ENCODE measurements around the gene LEO1. TPM values are rescaled to one million over a fixed set of nuclear protein-coding genes. Genes with fewer than 3 reads are reported as not detected.

The LEO1 gene
- total RNA-seq, 1 experiment from 2014 or later, result 28.4 TPM

GRCh38 chr15:52013151-52013791 is 41.7 kb upstream of the LEO1 start (continued):
- TF ChIP-seq ZSCAN18 (CRISPR knock-in tag; IDR thresholded peaks at IDR 0.05) (no peak), HMGA2 (CRISPR knock-in tag; IDR thresholded peaks at IDR 0.05) (no peak), SMAD4 (CRISPR knock-in tag; IDR thresholded peaks at IDR 0.05) (no peak), TEAD4 (CRISPR knock-in tag; IDR thresholded peaks at IDR 0.05) (no peak), CBFB (CRISPR knock-in tag; IDR thresholded peaks at IDR 0.05; ENCODE audit: low read depth) (no peak), SP1 (CRISPR knock-in tag; conservative IDR thresholded peaks at IDR 0.05) (no peak), ZNF425 (CRISPR knock-in tag; conservative IDR thresholded peaks at IDR 0.05) (no peak), EMX1 (CRISPR knock-in tag; IDR thresholded peaks at IDR 0.05) (no peak), FOXP1 (CRISPR knock-in tag; IDR thresholded peaks at IDR 0.05; ENCODE audit: borderline replicate concordance) (no peak), NFATC4 (CRISPR knock-in tag; IDR thresholded peaks at IDR 0.05) (no peak)

- Mint-ChIP-seq H3K4me1 (peaks cover 6% of the 10 kb centered on the region), H3K4me3 (no peak overlapping the region), H3K36me3 (no peaks in the 10 kb centered on the region), H3K9me3 (no peaks in the 10 kb centered on the region), H3K27me3 (ENCODE audit: low read depth) (no peaks in the 10 kb centered on the region), H3K27ac (no peak overlapping the region)
- no peak for ATAC-seq
- no peak for DNase-seq (ENCODE audit: low spot score)
- ChIA-PET CTCF (interaction anchor here (1.3 to 1.8 kb wide), 2 partner anchors 67 to 235 kb away, joined by 3 to 5 read pairs; no protein-coding TSS in a partner anchor), POLR2A (interaction anchor here (0.7 kb wide), 1 partner anchor 11 kb away, joined by 4 read pairs; no protein-coding TSS in a partner anchor)
- TF ChIP-seq CTCF (IDR thresholded peaks at IDR 0.05), result no peak
- TF ChIP-seq SP1 (CRISPR knock-in tag; conservative IDR thresholded peaks at IDR 0.05), result no peak
- no peak for TF ChIP-seq E2F1 (CRISPR knock-in tag; IDR thresholded peaks at IDR 0.05)
- no peak for TF ChIP-seq ZNF532 (CRISPR knock-in tag; IDR thresholded peaks at IDR 0.05; ENCODE audit: borderline replicate concordance)
- TF ChIP-seq PRRX2 (CRISPR knock-in tag; IDR thresholded peaks at IDR 0.05), result no peak
Observed at GRCh38 chr15:52012210-52012609, 40.6 kb upstream of the LEO1 start.

All from WTC11 (cell line).